ENCODE data around the gene ZNF417.

Gene ZNF417

GRCh38 chr19:57867868-57868492 is 48.4 kb downstream of the ZNF417 start:
- DNase-seq (ENCODE audit: low read depth) = no peak
- TF ChIP-seq CTCF (conservative IDR thresholded peaks at IDR 0.05; ENCODE audit: low read depth, low read length) = no peak
- no peak overlapping the region for H3K4me3 ChIP-seq (ENCODE audit: low read length)
